Eye (tissue), 1 donor: ENCODE data around the gene PDE6G.

ENCODE experiments used
- DNase-seq: peaks from one replicate; pipeline ENCODE4 v3.0.0-alpha.2; 2015

PDE6G gene

DNA sequence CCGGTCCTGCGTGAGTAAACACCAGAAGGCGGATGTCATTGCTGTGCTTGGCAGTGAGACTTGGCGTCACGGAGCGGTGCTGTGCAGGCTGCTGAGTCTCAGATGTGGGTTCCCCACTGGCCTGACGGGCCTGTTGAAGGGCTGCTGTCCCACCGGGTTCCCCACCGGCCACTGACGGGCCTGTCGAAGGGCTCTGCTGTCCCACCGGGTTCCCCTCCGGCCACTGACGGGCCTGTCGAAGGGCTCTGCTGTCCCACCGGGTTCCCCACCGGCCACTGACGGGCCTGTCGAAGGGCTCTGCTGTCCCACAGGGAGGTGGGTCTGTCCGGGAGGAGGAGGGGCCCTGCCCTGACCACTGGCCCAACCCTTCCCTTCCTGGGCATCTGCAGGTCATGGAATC is 30.3 kb upstream of the PDE6G start:
- no peak for DNase-seq

DNA sequence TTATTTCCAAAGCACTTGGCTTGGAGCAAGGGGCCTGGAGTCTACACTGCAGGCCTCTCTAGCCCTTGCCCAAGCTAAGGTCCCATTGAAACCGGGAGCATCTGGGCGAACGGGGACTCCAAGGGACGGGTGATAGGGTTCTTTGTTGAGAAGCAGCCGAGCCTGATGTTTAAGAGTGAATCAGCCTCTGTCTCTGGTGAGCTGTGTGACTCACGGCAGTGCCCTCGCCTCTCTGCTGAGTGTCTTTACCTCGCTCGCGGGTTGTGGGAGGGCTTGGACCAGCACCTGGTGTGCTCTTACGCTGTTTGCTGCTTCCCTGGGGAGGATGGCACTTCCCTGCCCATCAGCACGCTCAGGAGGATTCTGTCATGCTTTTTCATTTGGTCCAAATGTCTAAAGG is 28.8 kb upstream of the PDE6G start:
- no peak for DNase-seq

DNA sequence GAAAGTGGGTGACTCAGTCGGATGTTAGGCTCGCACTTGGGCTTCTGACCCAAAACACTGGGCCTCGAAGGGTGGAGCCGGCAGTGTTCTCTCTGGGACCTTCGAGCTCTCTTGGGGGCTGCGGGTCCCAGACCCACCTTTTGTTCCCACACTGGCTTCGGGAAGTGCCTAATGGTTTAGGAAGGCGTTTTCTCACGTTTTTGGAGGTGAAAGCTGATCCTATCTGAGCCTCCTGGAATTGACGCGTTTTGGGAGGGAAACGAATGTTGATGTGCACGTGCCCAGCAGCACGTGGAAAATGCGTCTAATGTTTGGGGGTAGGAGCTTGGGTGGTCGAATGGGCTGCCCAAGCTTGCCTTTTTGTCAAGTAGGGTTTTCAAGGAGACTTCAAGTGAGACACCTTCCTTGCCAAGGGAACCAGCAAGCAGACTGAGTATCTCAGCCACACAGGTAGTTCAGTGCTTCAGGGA is 28.1 kb upstream of the PDE6G start:
- DNase-seq: peak; percentile 24

DNA sequence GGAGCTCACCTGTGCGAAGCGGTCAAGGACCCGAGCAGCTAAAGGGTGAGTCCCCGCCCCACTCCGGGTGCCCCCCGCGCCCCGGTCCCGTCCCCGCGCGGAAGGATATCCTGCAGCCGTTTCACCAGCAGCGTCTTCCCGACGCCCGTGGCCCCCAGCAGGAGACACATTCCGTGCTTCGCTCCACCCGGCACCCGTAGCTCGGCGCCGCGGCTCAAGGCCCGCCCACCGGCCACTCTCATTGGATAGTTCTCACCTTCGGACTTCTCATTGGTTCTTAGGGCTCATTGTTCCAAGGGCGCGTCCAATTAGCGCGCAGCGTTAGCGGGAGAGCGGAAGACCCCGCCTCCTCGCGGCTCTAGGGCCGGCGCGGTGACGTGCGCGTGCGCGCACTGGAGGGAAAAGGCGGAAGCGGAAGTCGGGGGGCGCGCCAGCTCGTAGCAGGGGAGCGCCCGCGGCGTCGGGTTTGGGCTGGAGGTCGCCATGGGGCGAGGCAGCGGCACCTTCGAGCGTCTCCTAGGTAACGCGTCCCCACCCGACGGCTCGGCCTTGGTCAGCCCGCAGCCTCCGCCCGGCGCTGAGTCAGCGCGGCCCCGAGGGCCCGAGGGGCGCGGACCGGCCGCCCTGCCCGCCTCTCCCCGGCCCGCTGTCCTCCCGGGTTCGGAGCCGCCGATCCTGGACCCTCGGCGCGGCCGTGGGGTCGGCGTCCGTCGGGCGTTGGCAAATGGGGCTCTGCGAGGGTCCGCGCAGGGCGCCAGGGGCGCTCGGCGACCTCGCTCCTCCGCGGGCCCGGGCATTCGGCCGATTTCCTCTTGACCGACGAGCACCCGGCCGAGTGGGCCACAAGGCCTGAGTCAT is 27.5 kb upstream of the PDE6G start, which contains the start of the genes ARL16 and HGS:
ARL16 (minus strand) TSS at position 214 of the 858 bp plus-strand sequence; CDS start at position 170, 44 bp downstream.
HGS (plus strand) TSS at position 428 of the 858 bp plus-strand sequence; CDS start at position 484, 56 bp downstream.
- DNase-seq: peak; percentile 100

DNA sequence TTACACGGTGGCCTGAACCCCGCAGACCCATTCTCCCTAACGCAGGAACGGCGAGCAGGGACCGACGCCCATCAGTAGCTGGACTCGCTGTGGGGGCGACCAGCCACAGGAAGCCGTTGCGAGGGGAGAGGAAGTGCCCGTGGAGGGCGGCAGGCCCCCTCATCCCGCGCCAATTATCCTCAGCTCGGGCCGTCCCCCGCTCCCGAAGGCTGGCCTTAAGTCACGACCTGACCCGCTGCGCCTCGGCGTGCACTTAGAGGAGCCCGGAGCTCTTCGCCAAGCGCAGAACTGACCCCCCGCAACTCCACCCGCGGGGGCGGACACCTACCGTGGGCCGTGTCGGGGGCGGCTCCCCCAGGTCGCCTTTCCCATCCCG is 26.9 kb upstream of the PDE6G start:
- DNase-seq: no peak

DNA sequence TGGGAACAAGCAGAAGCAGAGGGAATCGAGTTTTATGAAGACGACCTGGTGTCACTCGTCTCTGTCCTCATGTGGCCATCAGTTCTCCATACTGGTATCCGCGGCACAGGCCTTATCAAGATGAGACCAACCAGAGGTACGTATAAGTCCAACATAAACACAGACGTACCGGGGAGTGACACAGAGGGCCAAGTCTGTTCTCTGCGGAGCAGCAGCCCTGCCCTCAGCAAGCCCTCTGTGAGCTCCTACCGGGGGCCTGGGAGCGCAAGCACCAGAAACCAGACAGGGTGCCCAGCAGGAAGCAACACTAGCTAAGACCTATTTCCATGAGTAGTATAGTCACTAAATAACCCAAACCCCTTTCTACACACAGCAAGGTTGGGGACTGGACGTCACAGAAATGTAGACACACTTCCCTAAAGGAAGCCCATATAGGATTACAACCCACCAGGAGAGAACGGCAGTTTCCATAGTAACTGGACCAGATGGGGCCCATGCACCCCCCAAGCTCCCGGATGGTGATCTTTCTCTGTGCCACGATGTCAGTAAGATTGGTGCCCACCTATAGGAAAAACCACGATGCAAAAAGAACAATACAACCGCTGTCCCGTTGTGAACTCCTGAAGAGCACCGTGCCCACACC is 26.3 kb upstream of the PDE6G start:
- peak; percentile 30 for DNase-seq

DNA sequence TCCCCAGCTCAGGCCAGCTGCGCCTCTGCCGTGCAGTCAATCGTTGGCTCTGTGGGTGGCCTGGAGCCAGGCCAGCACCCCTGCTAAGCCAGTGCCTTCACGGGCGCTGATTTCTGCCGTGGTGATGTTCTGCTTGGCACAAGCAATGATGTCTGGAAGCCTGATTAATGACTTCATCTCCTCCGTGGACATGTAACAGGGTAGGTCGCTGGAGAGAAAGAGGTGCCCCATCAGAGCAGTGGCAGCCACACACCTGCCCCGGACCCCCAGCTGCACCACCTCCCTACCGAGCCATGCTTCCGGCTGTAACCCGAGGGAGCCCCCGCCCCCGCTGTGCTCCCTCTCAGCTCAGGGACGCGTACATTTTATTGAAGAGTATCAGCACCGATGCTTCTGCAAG is 25.3 kb upstream of the PDE6G start:
- no peak for DNase-seq

DNA sequence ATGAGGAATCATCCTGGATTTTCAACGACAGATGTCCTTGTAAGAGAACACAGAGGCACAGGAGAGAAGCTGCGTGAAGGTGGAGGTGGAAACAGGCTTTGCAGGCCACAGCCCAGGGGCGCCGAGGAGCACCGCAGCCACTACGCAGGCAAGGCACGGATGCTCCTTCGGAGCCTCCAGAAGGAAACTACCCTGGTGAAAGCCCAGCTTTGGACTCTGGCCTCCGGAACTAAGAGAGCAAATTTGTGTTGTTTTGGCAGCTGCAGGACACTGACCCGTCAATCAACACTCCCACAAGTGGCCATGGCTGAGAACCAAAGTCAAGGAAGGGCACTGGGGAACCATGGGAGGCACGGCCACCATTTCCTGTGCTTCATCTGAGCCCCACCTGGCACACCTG is 23.8 kb upstream of the PDE6G start:
- DNase-seq: no peak

DNA sequence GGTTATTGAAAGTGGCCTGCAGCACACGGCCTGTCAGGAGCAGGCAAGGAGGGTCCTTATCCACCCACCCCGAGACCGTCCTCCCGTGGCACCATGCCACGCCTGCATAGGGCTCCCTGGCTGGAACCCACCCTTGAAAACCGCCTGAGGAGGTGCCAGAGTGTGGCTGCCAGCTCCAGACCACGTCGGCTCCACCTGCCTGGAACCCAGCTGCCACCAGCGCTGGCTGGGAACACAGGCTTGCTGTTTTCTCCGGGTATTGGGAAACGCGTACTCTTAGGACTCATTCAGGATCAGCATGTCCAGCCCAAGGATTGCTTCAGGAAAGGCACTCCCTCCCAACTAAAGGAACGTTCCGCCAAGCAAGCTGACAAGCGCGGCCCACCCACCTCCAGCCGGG is 20.6 kb upstream of the PDE6G start:
- DNase-seq: no peak

DNA sequence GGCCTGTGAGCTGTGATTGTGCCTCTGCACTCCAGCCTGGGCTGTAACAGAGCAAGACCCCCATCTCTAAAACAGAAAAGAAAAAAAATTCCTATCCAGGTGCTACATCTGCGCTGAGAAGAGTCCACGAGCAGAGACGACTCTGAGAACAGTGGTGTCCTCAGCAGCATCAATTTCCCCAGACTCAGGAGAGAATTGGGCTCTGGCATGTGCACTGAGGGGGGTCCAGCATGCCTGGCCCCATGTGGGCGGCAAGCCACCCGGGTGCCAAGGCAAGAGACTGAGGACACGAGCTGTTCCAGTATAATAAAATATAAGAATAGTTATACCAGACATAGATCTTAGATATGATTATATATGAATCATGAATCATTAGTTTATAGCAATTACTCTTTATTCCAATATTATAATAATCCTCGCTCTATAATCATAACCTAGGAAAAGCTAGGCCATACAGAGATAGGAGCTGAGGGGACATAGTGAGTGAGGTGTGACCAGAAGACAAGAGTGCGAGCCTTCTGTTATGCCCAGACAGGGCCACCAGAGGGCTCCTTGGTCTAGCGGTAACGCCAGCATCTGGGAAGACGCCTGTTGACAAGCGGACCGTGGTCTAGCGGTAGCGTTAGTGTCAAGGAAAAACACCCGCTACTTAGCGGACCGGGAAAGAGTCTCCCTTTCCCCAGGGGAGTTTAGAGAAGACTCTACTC is 19.3 kb upstream of the PDE6G start:
- peak; percentile 21 for DNase-seq

DNA sequence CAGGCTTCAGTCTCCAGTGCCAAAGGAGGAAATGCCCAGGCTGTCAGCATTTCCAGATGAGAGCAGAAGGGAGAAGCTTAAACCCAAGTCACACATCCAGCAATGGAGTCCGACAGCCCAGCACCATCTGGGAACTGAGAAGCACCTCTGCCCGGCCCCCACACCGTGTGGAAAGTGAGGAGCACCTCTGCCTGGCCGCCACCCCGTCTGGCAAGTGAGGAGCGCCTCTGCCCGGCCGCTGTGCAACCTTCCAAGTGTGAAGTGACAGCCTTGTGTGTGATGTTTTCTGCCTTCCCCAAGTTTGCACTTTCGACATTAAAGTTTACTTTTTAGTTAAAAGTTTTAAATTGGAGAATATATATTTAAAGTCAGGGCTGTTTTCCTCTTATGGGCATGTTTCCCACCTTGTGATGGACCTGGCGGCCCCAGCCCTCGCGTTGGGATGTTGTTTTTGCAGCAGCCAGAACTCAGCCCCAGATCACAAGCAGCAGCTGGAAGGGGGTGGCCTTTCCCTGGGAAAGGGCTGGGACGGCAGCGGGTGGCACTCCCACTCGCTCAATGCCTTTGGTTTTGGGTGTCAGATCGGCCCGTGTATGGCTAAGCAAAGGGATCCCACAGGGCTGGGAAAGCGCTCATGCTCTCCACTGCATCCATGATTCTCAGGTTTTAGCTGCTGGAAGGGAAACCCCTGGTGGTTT is 17.4 kb upstream of the PDE6G start:
- no peak for DNase-seq

DNA sequence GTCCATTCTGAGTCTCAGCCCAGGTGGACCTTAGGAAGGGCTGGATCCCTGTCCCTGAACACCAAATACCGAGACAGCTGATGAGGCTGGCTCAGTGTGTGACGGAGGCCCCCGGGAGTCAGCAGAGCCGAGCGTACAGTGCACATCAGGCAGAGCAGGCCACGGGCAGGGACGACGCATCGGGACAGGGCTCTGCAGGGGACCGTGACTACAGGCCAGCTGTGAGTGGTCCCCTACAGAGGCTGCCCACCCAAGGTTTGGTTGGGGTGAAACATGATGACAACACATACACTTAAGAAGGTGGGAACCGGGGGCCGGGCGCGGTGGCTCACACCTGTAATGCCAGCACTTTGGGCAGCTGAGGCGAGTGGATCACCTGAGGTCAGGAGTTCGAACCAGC is 16.6 kb upstream of the PDE6G start:
- no peak for DNase-seq

DNA sequence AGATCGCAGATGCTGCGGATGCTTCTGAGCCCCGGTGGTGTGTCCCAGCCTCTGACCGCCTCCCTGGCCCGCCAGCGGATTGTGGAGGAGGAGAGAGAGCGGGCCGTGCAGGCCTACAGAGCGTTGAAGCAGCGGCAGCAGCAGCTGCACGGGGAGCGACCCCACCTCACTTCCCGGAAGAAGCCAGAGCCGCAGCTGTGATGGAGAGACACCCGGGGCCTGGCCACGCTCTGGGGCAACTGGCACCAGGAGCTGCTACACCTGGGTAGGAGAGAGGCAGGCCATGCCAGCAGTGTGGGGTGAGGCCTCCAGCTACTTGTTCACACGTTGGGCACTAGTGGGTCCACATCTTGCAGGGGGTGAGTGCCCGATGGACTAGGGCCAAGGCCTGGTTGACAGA is 16.2 kb upstream of the PDE6G start:
- DNase-seq: no peak

DNA sequence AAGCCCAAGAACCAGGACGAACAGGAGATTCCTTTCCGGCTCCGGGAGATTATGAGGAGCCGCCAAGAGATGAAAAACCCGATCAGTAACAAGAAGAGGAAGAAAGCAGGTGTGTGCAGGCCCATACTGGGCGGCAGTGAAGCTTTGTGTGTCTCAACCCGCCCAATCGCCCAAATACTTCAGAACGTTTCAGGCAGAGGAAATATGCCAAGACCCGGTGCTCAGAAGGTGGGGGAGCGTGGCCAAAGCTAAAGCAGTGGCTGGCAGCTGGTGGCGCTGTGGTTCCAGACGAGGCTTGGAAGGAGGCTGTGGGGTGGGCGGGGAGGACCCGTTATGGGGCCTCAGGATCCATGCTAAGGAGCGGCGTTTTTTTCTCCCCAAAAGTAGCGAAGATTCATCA is 11.4 kb upstream of the PDE6G start:
- DNase-seq: no peak

DNA sequence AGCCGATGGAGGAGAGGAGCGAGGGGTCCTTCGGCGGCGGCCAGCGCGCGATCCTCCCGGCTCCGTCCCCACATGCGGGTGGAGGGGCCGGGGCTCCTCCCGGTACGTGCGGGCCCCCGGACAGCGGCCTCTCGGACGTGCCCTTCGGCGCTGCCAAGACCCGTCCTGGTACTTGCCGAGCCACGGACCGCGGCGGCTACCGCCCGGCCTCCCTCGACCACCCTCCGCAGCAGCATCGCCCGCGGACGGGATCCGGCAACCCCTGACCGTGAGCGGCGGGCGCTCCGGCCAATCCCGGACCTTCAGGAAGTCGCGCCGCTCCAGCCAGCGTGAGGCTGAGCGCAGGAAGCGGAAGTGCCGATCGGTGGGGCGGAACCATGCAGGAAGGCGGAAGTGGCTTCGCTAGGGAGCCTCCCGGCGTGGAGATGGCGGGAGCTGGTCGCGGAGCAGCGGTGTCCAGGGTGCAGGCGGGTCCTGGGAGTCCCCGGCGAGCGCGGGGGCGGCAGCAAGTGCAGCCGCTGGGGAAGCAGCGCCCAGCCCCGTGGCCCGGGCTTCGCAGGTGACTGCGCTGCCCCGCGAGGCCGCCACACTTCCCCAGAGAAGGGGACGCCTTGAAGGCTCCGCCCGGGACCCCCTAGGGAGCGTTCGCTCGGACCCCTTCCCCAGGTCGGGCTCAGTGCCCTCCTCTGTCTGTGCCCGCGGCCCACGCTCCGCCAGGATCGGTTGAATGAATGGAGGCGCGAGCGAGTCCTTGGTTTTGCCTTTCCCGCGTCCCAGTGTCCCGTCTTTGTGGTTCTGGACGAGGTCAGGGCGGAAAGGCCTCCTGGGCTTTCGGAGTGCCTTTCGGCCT is 10.2 kb upstream of the PDE6G start, which contains the start of the genes CCDC137 and OXLD1:
CCDC137 (plus strand) TSS at position 396 of the 850 bp plus-strand sequence; CDS start at position 426, 30 bp downstream.
OXLD1 (minus strand) TSS at position 264 of the 850 bp plus-strand sequence; CDS start at position 236, 28 bp downstream.
- peak; percentile 98 for DNase-seq

DNA sequence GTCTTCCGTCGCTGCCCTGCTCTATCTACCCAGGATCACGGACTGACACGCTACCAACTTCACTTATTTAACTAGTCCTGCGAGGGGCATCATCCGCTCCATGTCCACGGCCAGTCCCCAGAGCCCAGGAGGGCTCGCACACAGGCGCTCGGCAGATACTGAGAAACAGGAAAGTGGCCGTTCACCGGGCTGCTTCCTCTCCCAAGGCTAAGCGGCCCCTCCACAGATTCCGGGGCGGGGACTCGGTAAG is 9.7 kb upstream of the PDE6G start:
- DNase-seq: no peak

DNA sequence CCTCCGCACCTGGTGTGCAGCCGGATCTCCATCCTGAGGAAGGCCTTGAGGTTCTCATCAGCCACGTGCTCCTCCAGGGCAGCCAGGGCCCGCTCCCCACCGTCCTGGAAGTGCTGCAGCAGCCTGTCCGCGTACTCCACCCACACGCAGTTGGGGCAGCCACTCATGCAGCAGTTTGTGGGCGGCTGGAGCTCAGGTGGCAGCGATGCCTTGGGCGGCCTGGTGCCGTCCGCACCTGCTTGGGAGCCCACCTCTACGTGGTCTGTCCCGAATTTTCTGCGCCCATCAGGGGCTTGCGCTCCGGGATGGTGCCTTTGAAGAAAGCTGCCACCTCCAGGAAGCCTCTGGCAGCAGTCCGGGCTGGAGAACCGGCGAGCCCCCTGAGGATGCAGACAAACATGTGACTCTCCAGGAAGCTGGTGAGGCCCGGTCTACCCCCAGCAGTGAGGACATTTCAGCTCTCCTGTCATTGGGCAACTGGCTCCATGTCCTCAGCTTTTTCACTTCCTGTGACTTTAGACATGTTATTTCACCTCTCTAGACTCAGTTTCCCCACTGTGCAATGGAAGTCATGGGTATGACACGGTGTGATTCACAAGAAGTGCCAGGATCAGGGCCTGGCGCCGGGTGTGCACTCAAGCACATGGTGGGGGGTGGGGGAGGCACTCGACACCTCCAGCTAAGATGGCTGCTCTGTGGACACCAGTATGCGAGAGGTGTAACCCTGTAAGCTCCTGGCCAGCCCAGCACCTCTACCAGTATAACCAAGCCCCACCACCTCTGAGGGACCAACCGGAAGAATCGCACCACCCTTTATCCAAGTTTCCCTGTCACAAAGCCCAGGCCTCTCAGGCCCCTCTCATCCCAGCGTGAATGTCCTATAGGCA is 9.1 kb upstream of the PDE6G start:
- DNase-seq: no peak

DNA sequence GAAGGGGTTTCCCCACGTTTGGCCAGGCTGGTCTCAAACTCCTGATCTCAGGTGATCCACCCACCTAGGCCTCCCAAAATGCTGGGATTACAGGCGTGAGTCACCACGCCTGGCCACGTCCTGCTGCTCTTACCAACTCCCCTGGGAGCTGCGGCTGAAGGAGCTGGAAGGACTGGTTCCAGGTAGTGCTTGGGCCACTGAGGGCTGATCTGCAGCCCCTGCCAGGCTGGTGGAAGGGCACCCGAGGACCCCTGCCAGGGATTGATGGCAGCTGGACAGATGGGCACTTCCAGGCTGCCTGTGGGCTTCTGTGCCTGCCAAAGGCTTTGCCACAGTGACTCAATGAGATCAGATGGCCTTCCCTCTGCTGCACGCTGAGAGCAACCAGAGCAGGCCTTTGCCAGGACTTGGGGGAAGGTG is 7.7 kb upstream of the PDE6G start:
- no peak for DNase-seq

DNA sequence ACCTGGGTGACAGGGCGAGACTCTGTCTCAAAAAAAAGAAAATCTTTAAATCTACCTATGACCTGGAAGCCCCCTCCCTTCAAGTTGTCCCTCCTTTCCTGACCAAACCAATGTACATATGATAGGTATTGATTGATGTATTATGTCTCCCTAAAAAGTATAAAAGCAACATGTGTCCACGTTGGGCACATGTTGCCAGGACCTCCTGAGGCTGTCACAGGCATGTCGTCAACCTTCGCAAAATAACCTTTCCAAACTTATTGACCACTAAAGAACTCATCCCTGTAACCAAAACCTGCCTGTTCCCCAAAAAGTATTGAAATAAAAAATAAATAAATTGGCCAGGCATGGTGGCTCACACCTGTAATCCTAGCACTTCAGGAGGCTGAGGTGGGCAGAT is 5.7 kb upstream of the PDE6G start:
- DNase-seq: no peak

DNA sequence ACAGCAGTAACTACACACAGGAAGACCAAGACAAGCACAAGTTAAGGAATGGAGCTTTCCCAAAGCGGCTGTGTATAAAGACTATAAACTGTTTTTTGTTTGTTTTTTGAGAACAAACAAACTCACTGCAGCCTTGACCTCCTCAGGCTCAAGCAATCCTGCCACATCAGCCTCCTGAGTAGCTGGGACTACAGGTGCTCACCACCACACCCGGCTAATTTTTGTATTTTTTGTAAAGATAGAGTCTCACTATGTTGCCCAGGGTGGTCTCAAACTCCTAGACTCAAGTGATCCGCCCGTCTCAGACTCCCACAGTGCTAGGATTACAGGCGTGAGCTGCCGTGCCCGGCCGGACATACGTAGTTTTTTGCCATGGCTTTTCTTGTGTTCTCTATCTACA is 4.1 kb upstream of the PDE6G start:
- no peak for DNase-seq

DNA sequence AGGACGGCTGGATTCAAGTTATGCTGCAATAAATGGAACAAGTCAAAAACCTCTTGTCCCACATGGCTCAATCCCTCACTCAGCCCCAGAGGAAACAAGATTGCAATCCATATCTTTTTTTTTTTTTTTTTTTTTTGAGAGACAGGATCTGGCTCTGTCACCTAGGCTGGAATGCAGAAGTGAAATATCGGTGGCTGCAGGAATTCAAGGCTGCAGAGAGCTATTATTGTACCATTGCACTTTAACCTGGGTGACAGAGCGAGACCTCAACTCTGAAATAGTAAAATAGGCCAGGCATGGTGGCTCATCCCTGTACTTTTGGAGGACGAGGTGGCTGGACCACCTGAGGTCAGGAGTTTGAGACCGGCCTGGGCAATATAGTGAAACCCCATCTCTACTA is 2.7 kb upstream of the PDE6G start:
- no peak for DNase-seq
